Measurements from ENCODE around the gene ASB16.
A peak's percentile ranks its signal among the peaks of the same experiment; 100 is the strongest.

ASB16 gene

GRCh38 chr17:44203731-44204440 lies 33.4 kb downstream of the ASB16 start:
- no peak overlapping the region for H3K4me3 ChIP-seq
- H3K27ac ChIP-seq: peak overlapping the region in 11 of 21 experiments; percentile 7 to 65 (median 27)

- H3K27ac ChIP-seq: peak overlapping the region in 13 of 21 experiments; percentile 4 to 69 (median 21)
- H3K4me3 ChIP-seq: no peak overlapping the region
Observed at GRCh38 chr17:44204441-44204882, 34.0 kb downstream of the ASB16 start.

- no peak overlapping the region for H3K4me3 ChIP-seq
- H3K27ac ChIP-seq: peak overlapping the region in 2 of 21 experiments; percentile 5 to 69
Observed at GRCh38 chr17:44205962-44206824, 35.7 kb downstream of the ASB16 start.

- Histone ChIP-seq H3K4me3 (no peak overlapping the region), H3K27ac (no peak overlapping the region)
Observed at GRCh38 chr17:44206825-44207155, 36.3 kb downstream of the ASB16 start.

- no peak overlapping the region for H3K4me3 ChIP-seq
- H3K27ac ChIP-seq: no peak overlapping the region
Observed at GRCh38 chr17:44207319-44207718, 36.8 kb downstream of the ASB16 start.

GRCh38 chr17:44207743-44208142 lies 37.2 kb downstream of the ASB16 start:
- Histone ChIP-seq H3K27ac (peak overlapping the region in 1 of 21 experiments; percentile 3), H3K4me3 (no peak overlapping the region)

- no peak overlapping the region for H3K4me3 ChIP-seq
- H3K27ac ChIP-seq: peak overlapping the region in 12 of 21 experiments; percentile 0 to 71 (median 48)
Observed at GRCh38 chr17:44209786-44210341, 39.4 kb downstream of the ASB16 start.

GRCh38 chr17:44210342-44211192 lies 40.1 kb downstream of the ASB16 start:
- Histone ChIP-seq H3K27ac (peak overlapping the region in 15 of 21 experiments; percentile 0 to 71 (median 43)), H3K4me3 (no peak overlapping the region)

- no peak overlapping the region for H3K4me3 ChIP-seq
- H3K27ac ChIP-seq: peak overlapping the region in 2 of 21 experiments; percentile 14 to 41
Observed at GRCh38 chr17:44211281-44212265, 41.1 kb downstream of the ASB16 start.

GRCh38 chr17:44212507-44213402 lies 42.3 kb downstream of the ASB16 start:
- Histone ChIP-seq H3K27ac (peak overlapping the region in 1 of 21 experiments; percentile 14), H3K4me3 (no peak overlapping the region)

- H3K4me3 ChIP-seq: no peak overlapping the region
- H3K27ac ChIP-seq: no peak overlapping the region
Observed at GRCh38 chr17:44213403-44214229, 43.1 kb downstream of the ASB16 start.

- H3K27ac ChIP-seq: no peak overlapping the region
Observed at GRCh38 chr17:44214230-44214494, 43.7 kb downstream of the ASB16 start.

GRCh38 chr17:44214896-44215295 lies 44.4 kb downstream of the ASB16 start:
- H3K4me3 ChIP-seq: no peak overlapping the region
- peak overlapping the region in 1 of 21 experiments; percentile 100 for H3K27ac ChIP-seq

More at GRCh38 chr17:44214230-44214494, 43.7 kb downstream of the ASB16 start:
- no peak overlapping the region for H3K4me3 ChIP-seq

GRCh38 chr17:44216173-44216572 lies 45.7 kb downstream of the ASB16 start:
- Histone ChIP-seq H3K27ac (peak overlapping the region in 6 of 21 experiments; percentile 4 to 100 (median 64)), H3K4me3 (no peak overlapping the region)

GRCh38 chr17:44216694-44217093 lies 46.2 kb downstream of the ASB16 start:
- Histone ChIP-seq H3K4me3 (no peak overlapping the region), H3K27ac (peak overlapping the region in 8 of 21 experiments; percentile 4 to 100 (median 98))

GRCh38 chr17:44217738-44218343 lies 47.3 kb downstream of the ASB16 start:
- Histone ChIP-seq H3K27ac (peak overlapping the region; percentile 35 to 100 (median 99)), H3K4me3 (peak overlapping the region; percentile 76 to 94 (median 87))
